GM12878 (cell line): Measurements from ENCODE around the gene BCAR3. TPM values are rescaled to one million over a fixed set of nuclear protein-coding genes. Genes with fewer than 3 reads are reported as not detected.

Experiments used
- ATAC-seq: fragments of 200-7000 bp; cut with Tn5 transposase; 3 replicates; pipeline ENCODE4 v1.9.1; 2020; ENCODE audit warnings: mild to moderate bottlenecking, moderate library complexity
- BruUV-seq: library from RNA; stranded (reverse); fragments of 400-500 nt; replicated peaks from 2 replicates; lab custom pipeline; 2021; lab: Mats Ljungman, UMichigan
- CTCF ChIA-PET: fragments of 300-600 bp; sonication (Branson Sonifier 250); formaldehyde crosslinking; extraction: SDS; loops from one replicate; lab custom pipeline; 2021; ENCODE audit warnings: inconsistent platforms; lab: Yijun Ruan, JAX
- POLR2A ChIA-PET: fragments of 350-600 bp; formaldehyde crosslinking; extraction: SDS; loops from one replicate; lab custom pipeline; 2021; ENCODE audit warnings: inconsistent platforms; lab: Charles Lee
- RAD21 ChIA-PET: fragments of 300-600 bp; sonication (Branson Sonifier 250); formaldehyde crosslinking; loops from one replicate; lab custom pipeline; 2023; ENCODE audit warnings: antibody characterized with exemption; ENCODE audit not compliant: unreplicated experiment; lab: Charles Lee
- SMC1A ChIA-PET: fragments of 300-600 bp; sonication (Branson Sonifier 250); formaldehyde crosslinking; loops from one replicate; lab custom pipeline; 2023; ENCODE audit not compliant: unreplicated experiment, uncharacterized antibody; lab: Charles Lee
- DNase-seq: peaks from one replicate; pipeline ENCODE4 v3.0.0-alpha.2; 2011; ENCODE audit warnings: low read depth, low spot score
- FAIRE-seq: peaks from 3 replicates; lab custom pipeline; 2011; peaks lifted over from hg19 to GRCh38; lab: Jason Lieb, UNC
- H2AFZ ChIP-seq: 2 replicates; pipeline ENCODE4 v1.6.0; 2011; ENCODE audit warnings: low read depth, low read length, control low read depth; ENCODE audit not compliant: control insufficient read depth
- H3K27ac ChIP-seq: 2 replicates; pipeline ENCODE4 v1.5.1; 2011; ENCODE audit warnings: control low read depth; ENCODE audit not compliant: control insufficient read depth, insufficient read depth
- H3K27me3 ChIP-seq, 2 experiments: replicated peaks in 1 of 2; 2 replicates each; pipeline versions ENCODE4 v1.6.0 to v1.6.1; 2011; ENCODE audit warnings: low read length in 1 of 2; ENCODE audit not compliant: control insufficient read depth in 2 of 2, insufficient read depth in 2 of 2
- H3K36me3 ChIP-seq, 2 experiments: 2 replicates each; pipeline ENCODE4 v1.5.1; 2011; ENCODE audit warnings: low read length in 1 of 2; ENCODE audit not compliant: control insufficient read depth in 2 of 2, insufficient read depth in 2 of 2
- H3K4me1 ChIP-seq: 2 replicates; pipeline ENCODE4 v1.6.1; 2011; ENCODE audit warnings: mild to moderate bottlenecking, low read length, moderate library complexity, mixed read lengths; ENCODE audit not compliant: control insufficient read depth, insufficient read depth
- H3K4me2 ChIP-seq: 2 replicates; pipeline ENCODE4 v1.6.0; 2011; ENCODE audit warnings: control low read depth; ENCODE audit not compliant: control insufficient read depth, insufficient read depth
- H3K4me3 ChIP-seq: fragments of 200-600 bp; sonication (generic); 2 replicates; pipeline ENCODE4 v1.5.1; 2016
- H3K79me2 ChIP-seq: 2 replicates; pipeline ENCODE4 v1.6.0; 2011; ENCODE audit warnings: low read length; ENCODE audit not compliant: control insufficient read depth, insufficient read depth
- H3K9ac ChIP-seq: 2 replicates; pipeline ENCODE4 v1.8.0; 2011; ENCODE audit warnings: low read length, control low read depth, mixed read lengths; ENCODE audit not compliant: control insufficient read depth, insufficient read depth
- H3K9me3 ChIP-seq: replicated peaks from 3 replicates; pipeline ENCODE4 v1.5.1; 2011; ENCODE audit warnings: mild to moderate bottlenecking, low read length; ENCODE audit not compliant: control insufficient read depth, insufficient read depth
- H4K20me1 ChIP-seq: 2 replicates; pipeline ENCODE4 v1.6.0; 2011; ENCODE audit not compliant: control insufficient read depth, insufficient read depth
- BCLAF1 ChIP-seq: fragments of 450-650 bp; IDR thresholded peaks from 2 replicates; pipeline ENCODE4 v1.6.1; 2017; ENCODE audit warnings: antibody characterized with exemption, mild to moderate bottlenecking, moderate library complexity
- CEBPB ChIP-seq, 2 experiments: fragments of 150-350 bp in 1 of 2; IDR thresholded peaks; 2 replicates each; pipeline ENCODE4 v1.6.1; 2012 to 2014; ENCODE audit warnings: low read depth in 2 of 2, low read length in 2 of 2, borderline replicate concordance in 1 of 2, inconsistent platforms in 1 of 2
- EZH2 ChIP-seq: IDR thresholded peaks from 2 replicates; pipeline ENCODE4 v1.6.1; 2012; ENCODE audit warnings: low read depth, mild to moderate bottlenecking, control low read depth, inconsistent platforms, low read length, borderline replicate concordance; ENCODE audit not compliant: control insufficient read depth
- FOS ChIP-seq: IDR thresholded peaks from 3 replicates; pipeline ENCODE4 v1.6.1; 2011; ENCODE audit warnings: borderline replicate concordance; ENCODE audit not compliant: insufficient read length; ENCODE audit errors: extremely low read depth
- IKZF1 ChIP-seq: fragments of 450-650 bp; conservative IDR thresholded peaks from 2 replicates; pipeline ENCODE4 v1.6.1; 2017; ENCODE audit warnings: antibody characterized with exemption, mild to moderate bottlenecking
- JUNB ChIP-seq: IDR thresholded peaks from 2 replicates; pipeline ENCODE4 v1.6.1; 2016; ENCODE audit warnings: antibody characterized with exemption, mild to moderate bottlenecking
- MTA2 ChIP-seq: fragments of 450-650 bp; IDR thresholded peaks from 2 replicates; pipeline ENCODE4 v1.6.1; 2016; ENCODE audit warnings: low read depth, mild to moderate bottlenecking, moderate library complexity
- MXI1 ChIP-seq: fragments of 150-350 bp; IDR thresholded peaks from 2 replicates; pipeline ENCODE4 v1.6.1; 2011; ENCODE audit warnings: low read depth, mild to moderate bottlenecking, inconsistent platforms, low read length, improper control_type of control experiment
- RCOR1 ChIP-seq: conservative IDR thresholded peaks from 2 replicates; pipeline ENCODE4 v1.6.1; 2012; ENCODE audit warnings: low read depth, low read length, improper control_type of control experiment
- SIN3A ChIP-seq: IDR thresholded peaks from 2 replicates; pipeline ENCODE4 v1.6.1; 2012; ENCODE audit warnings: low read depth, low read length, improper control_type of control experiment
- ZBTB11 ChIP-seq: fragments of 450-650 bp; formaldehyde crosslinking; IDR thresholded peaks from 2 replicates; pipeline ENCODE4 v1.5.0; 2022; ENCODE audit warnings: mild to moderate bottlenecking, missing genetic modification characterization
- ZNF687 ChIP-seq: fragments of 450-650 bp; IDR thresholded peaks from 2 replicates; pipeline ENCODE4 v1.6.1; 2017; ENCODE audit warnings: mild to moderate bottlenecking, moderate library complexity
- WGBS: methylation state at CpG from one replicate; pipeline ENCODE4 v1.1.6; 2016; ENCODE audit warnings: low lambda C conversion rate; ENCODE audit not compliant: insufficient replicate concordance, insufficient coverage; ENCODE audit errors: missing lambda C conversion rate; 5-methylcytosine and 5-hydroxymethylcytosine counted together
- in situ Hi-C: fragments of 300-500 bp; cut with MboI; formaldehyde crosslinking; loops from 9 replicates; pipeline ENCODE4 v1.14.3; 2018; ENCODE audit warnings: mixed read lengths
- intact Hi-C: fragments of 100-400 bp; cut with micrococcal nuclease; formaldehyde crosslinking; loops from one replicate; pipeline ENCODE4 v1.14.2; 2022; ENCODE audit not compliant: unreplicated experiment
- polyA plus RNA-seq, 11 experiments: library from polyadenylated mRNA; depleted of rRNA in 4 of 11; unstranded in 6 of 11; stranded (reverse) in 5 of 11; fragments of >200 nt; fragmentation: Nextera tagmentation in 4 of 11; fragmentation: Illumina TruSeq in 1 of 11; extraction: Ambion mirVana in 4 of 11; extraction: Trizol in 1 of 11; gene quantifications; 1 replicate in 1 of 11; 2 replicates in 10 of 11; pipeline versions ENCODE4 v1.2.1 to v1.2.3, GENCODE V29; 2011 to 2016; ENCODE audit warnings: inconsistent platforms in 2 of 11, missing spikeins in 2 of 11, low read depth in 1 of 11
- total RNA-seq, 4 experiments: library from RNA; depleted of rRNA in 3 of 4; stranded (reverse); fragments of >200 nt in 3 of 4; fragmentation: Illumina TruSeq in 1 of 4; extraction: Trizol in 1 of 4; gene quantifications; 2 replicates each; pipeline versions ENCODE4 v1.2.1 to v1.2.3, GENCODE V29; 2013 to 2021

BCAR3 gene
- total and polyA plus RNA-seq, 10 of the 15 experiments (the other 5 are each of a cell fraction or from before 2014, with no cell fraction given): 1.3 to 6.6 (median 1.8) TPM

GRCh38 chr1:93577536-93578432 is 103.9 kb downstream of the BCAR3 start:
- POLR2A ChIA-PET: no interaction called here
- RAD21 ChIA-PET: no interaction called here
- FAIRE-seq (no peak), ATAC-seq (no peak), DNase-seq (no peak)
- Histone ChIP-seq H4K20me1 (no peaks in the 10 kb centered on the region), H3K4me3 (no peak overlapping the region), H3K27me3 (no peaks in the 10 kb centered on the region), H3K36me3 (no peaks in the 10 kb centered on the region; a peak in 1 of 4 replicates), H3K79me2 (no peaks in the 10 kb centered on the region), H3K9ac (no peak overlapping the region), H3K27ac (no peak overlapping the region), H3K4me1 (no peaks in the 10 kb centered on the region), H3K9me3 (no peaks in the 10 kb centered on the region), H3K4me2 (no peak overlapping the region), H2AFZ (no peak overlapping the region)
- SMC1A ChIA-PET: interaction anchor here (1.3 kb wide), 1 partner anchor 39 kb away, joined by 3 read pairs; no protein-coding TSS in a partner anchor
- WGBS: 71% methylated on average over 18 of the region's 18 CpGs
- no TSS peak for BruUV-seq
- CTCF ChIA-PET: no interaction called here
- intact Hi-C loops (no loop called here), in situ Hi-C loops (no loop called here)
- no peak for TF ChIP-seq FOS
- TF ChIP-seq SIN3A: no peak
- TF ChIP-seq MTA2: no peak
- TF ChIP-seq RCOR1: no peak
- no peak for TF ChIP-seq EZH2
- no peak for TF ChIP-seq JUNB
- no peak for TF ChIP-seq CEBPB (IDR thresholded peaks at IDR 0.05; ENCODE audit: borderline replicate concordance in 1 of 2, low read depth in 2 of 2, low read length in 2 of 2)
- no peak for TF ChIP-seq BCLAF1
- no peak for TF ChIP-seq MXI1
- no peak for TF ChIP-seq ZBTB11 (CRISPR knock-in tag)
- no peak for TF ChIP-seq ZNF687
- no peak for TF ChIP-seq IKZF1
